Panc1 (cell line): ENCODE measurements around the gene SLC22A7.

Experiments
- CTCF ChIP-seq: fragments of 450-650 bp; IDR thresholded peaks from 2 replicates; pipeline ENCODE4 v1.5.1; 2017; ENCODE audit warnings: mild to moderate bottlenecking
- POLR2AphosphoS5 ChIP-seq: IDR thresholded peaks from 2 replicates; pipeline ENCODE4 v1.6.1; 2012; ENCODE audit warnings: mild to moderate bottlenecking, low read depth, low read length, moderate library complexity

GRCh38 chr6:43298565-43299337 is 691 bp downstream of the SLC22A7 start:
- TF ChIP-seq POLR2AphosphoS5 (no peak), CTCF (no peak)
